WTC11 (cell line): ENCODE measurements around the gene CIZ1. TPM values are rescaled to one million over a fixed set of nuclear protein-coding genes. Genes with fewer than 3 reads are reported as not detected.

ENCODE experiments used
- ATAC-seq: fragments of 200-7000 bp; cut with Tn5 transposase; 2 replicates; pipeline ENCODE4 v1.10.0; 2021; ENCODE audit warnings: mild to moderate bottlenecking, moderate library complexity
- CTCF ChIA-PET: fragments of 300-600 bp; sonication (Branson Sonifier 250); formaldehyde crosslinking; loops from one replicate; lab custom pipeline; 2021; ENCODE audit warnings: antibody characterized with exemption; lab: Charles Lee
- POLR2A ChIA-PET: fragments of 350-600 bp; sonication (Branson Sonifier 250); formaldehyde crosslinking; loops from one replicate; lab custom pipeline; 2021; ENCODE audit warnings: antibody characterized with exemption; lab: Charles Lee
- DNase-seq: peaks from one replicate; pipeline ENCODE4 v3.0.0; 2021; ENCODE audit warnings: low spot score
- H3K27ac Mint-ChIP-seq: 2 replicates; pipeline ENCODE4 v1.8.0; 2021; ENCODE audit warnings: mixed read lengths
- H3K27me3 Mint-ChIP-seq: 2 replicates; pipeline ENCODE4 v1.8.0; 2021; ENCODE audit warnings: low read depth, mild to moderate bottlenecking, moderate library complexity, mixed read lengths
- H3K36me3 Mint-ChIP-seq: 2 replicates; pipeline ENCODE4 v1.8.0; 2021; ENCODE audit warnings: mixed read lengths
- H3K4me1 Mint-ChIP-seq: 2 replicates; pipeline ENCODE4 v1.8.0; 2022; ENCODE audit warnings: mixed read lengths
- H3K4me3 Mint-ChIP-seq: 2 replicates; pipeline ENCODE4 v1.8.0; 2021; ENCODE audit warnings: mild to moderate bottlenecking, moderate library complexity, mixed read lengths
- H3K9me3 Mint-ChIP-seq: 2 replicates; pipeline ENCODE4 v1.8.0; 2021; ENCODE audit warnings: mixed read lengths
- AR ChIP-seq: fragments of 250-450 bp; sonication (Bioruptor Pico); IDR thresholded peaks from 2 replicates; pipeline ENCODE4 v1.9.0; 2021; ENCODE audit warnings: mild to moderate bottlenecking
- ATF1 ChIP-seq: sonication (generic); formaldehyde crosslinking; IDR thresholded peaks from 2 replicates; pipeline ENCODE4 v1.8.1; 2023; ENCODE audit warnings: mild to moderate bottlenecking, moderate library complexity, missing genetic modification reagents
- ATF6 ChIP-seq: sonication (generic); formaldehyde crosslinking; IDR thresholded peaks from 2 replicates; pipeline ENCODE4 v1.8.1; 2023; ENCODE audit warnings: mild to moderate bottlenecking, missing genetic modification reagents
- ESRRA ChIP-seq: sonication (generic); formaldehyde crosslinking; IDR thresholded peaks from 2 replicates; pipeline ENCODE4 v1.8.1; 2022; ENCODE audit warnings: mild to moderate bottlenecking, missing genetic modification reagents, borderline replicate concordance
- GABPB1 ChIP-seq: sonication (generic); formaldehyde crosslinking; IDR thresholded peaks from 2 replicates; pipeline ENCODE4 v1.8.1; 2023; ENCODE audit warnings: mild to moderate bottlenecking, missing genetic modification reagents
- GRHL2 ChIP-seq: fragments of 250-450 bp; sonication (Bioruptor Pico); IDR thresholded peaks from 2 replicates; pipeline ENCODE4 v1.8.0; 2022; ENCODE audit warnings: mild to moderate bottlenecking, moderate library complexity; ENCODE audit not compliant: insufficient replicate concordance, severe bottlenecking
- IRF2 ChIP-seq: sonication (generic); formaldehyde crosslinking; IDR thresholded peaks from 2 replicates; pipeline ENCODE4 v1.8.0; 2022; ENCODE audit warnings: low read depth, missing genetic modification reagents, borderline replicate concordance
- MAX ChIP-seq: sonication (generic); formaldehyde crosslinking; IDR thresholded peaks from 2 replicates; pipeline ENCODE4 v1.8.0; 2022; ENCODE audit warnings: mild to moderate bottlenecking, missing genetic modification reagents
- NFYB ChIP-seq: sonication (generic); formaldehyde crosslinking; conservative IDR thresholded peaks from 2 replicates; pipeline ENCODE4 v1.8.0; 2022; ENCODE audit warnings: low read depth, missing genetic modification reagents
- NR1H2 ChIP-seq: sonication (generic); formaldehyde crosslinking; IDR thresholded peaks from 2 replicates; pipeline ENCODE4 v1.9.0; 2021; ENCODE audit warnings: mild to moderate bottlenecking, moderate library complexity, missing genetic modification reagents
- NR3C1 ChIP-seq: sonication (generic); formaldehyde crosslinking; conservative IDR thresholded peaks from 2 replicates; pipeline ENCODE4 v1.8.1; 2023; ENCODE audit warnings: low read depth, mild to moderate bottlenecking, missing genetic modification reagents
- SOX15 ChIP-seq: fragments of 250-450 bp; sonication (Bioruptor Pico); IDR thresholded peaks from 2 replicates; pipeline ENCODE4 v1.9.0; 2021; ENCODE audit warnings: mild to moderate bottlenecking
- TEAD1 ChIP-seq: sonication (generic); formaldehyde crosslinking; IDR thresholded peaks from 2 replicates; pipeline ENCODE4 v1.8.0; 2022; ENCODE audit warnings: mild to moderate bottlenecking, missing genetic modification reagents
- ZNF263 ChIP-seq: sonication (generic); formaldehyde crosslinking; IDR thresholded peaks from 2 replicates; pipeline ENCODE4 v1.8.1; 2022; ENCODE audit warnings: low read depth, mild to moderate bottlenecking, moderate library complexity, missing genetic modification reagents
- ZNF671 ChIP-seq: fragments of 250-450 bp; sonication (Bioruptor Pico); IDR thresholded peaks from 2 replicates; pipeline ENCODE4 v1.8.0; 2021; ENCODE audit warnings: mild to moderate bottlenecking
- total RNA-seq: library from RNA; stranded (reverse); gene quantifications from 3 replicates; pipeline ENCODE4 v1.2.3, GENCODE V29; 2021
- TF ChIP-seq, protein P1 (sequence below): fragments of 250-450 bp; sonication (Bioruptor Pico); IDR thresholded peaks from 2 replicates; pipeline ENCODE4 v1.9.0; 2021; ENCODE audit warnings: mild to moderate bottlenecking, borderline replicate concordance
- TF ChIP-seq, protein P2 (sequence below): sonication (generic); formaldehyde crosslinking; IDR thresholded peaks from 2 replicates; pipeline ENCODE4 v1.8.1; 2022; ENCODE audit warnings: mild to moderate bottlenecking, moderate library complexity, missing genetic modification reagents
- TF ChIP-seq, protein P3 (sequence below): sonication (generic); formaldehyde crosslinking; IDR thresholded peaks from 2 replicates; pipeline ENCODE4 v1.8.0; 2022; ENCODE audit warnings: mild to moderate bottlenecking, missing genetic modification reagents
- TF ChIP-seq, protein P4 (sequence below): fragments of 200-600 bp; IDR thresholded peaks from 2 replicates; pipeline ENCODE4 v1.8.0; 2022; ENCODE audit warnings: antibody characterized with exemption

CIZ1 gene
- total RNA-seq, 1 experiment from 2014 or later: 90.2 TPM

DNA sequence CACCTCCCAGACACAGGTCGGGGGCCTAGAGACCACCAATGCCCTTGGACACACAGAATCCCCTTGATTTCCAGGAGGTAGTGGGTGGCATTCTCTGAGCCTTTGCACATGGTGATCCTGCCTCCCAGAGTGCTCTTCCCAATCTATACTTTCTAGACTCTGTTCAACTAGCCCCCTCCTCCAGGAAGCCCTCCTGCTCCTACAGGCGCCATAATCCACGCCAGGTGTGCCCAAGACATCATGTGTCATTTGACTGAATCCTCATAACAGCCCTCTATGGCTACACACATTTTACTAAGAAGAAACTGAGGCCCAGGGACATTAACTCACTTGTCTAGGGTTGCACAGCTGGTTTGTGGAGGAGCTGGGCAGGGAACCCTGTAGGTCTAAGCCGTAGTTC, 24.2 kb downstream of the CIZ1 start:
- Mint-ChIP-seq H3K4me3 (no peak overlapping the region), H3K9me3 (no peaks in the 10 kb centered on the region), H3K27ac (no peak overlapping the region), H3K4me1 (no peaks in the 10 kb centered on the region), H3K36me3 (peaks cover 34% of the 10 kb centered on the region), H3K27me3 (no peaks in the 10 kb centered on the region)
- no peak for ATAC-seq
- no peak for DNase-seq
- POLR2A ChIA-PET: no interaction called here
- CTCF ChIA-PET: no interaction called here
- TF ChIP-seq ZNF263 (CRISPR knock-in tag) (no peak), NR3C1 (CRISPR knock-in tag) (no peak), NFYB (CRISPR knock-in tag) (no peak), IRF2 (CRISPR knock-in tag) (no peak), ZNF671 (CRISPR knock-in tag) (no peak), ATF1 (no peak), NR1H2 (no peak), GABPB1 (no peak), TEAD1 (CRISPR knock-in tag) (no peak), ESRRA (CRISPR knock-in tag) (no peak), ATF6 (CRISPR knock-in tag) (no peak)
- TF ChIP-seq, protein P1, sequence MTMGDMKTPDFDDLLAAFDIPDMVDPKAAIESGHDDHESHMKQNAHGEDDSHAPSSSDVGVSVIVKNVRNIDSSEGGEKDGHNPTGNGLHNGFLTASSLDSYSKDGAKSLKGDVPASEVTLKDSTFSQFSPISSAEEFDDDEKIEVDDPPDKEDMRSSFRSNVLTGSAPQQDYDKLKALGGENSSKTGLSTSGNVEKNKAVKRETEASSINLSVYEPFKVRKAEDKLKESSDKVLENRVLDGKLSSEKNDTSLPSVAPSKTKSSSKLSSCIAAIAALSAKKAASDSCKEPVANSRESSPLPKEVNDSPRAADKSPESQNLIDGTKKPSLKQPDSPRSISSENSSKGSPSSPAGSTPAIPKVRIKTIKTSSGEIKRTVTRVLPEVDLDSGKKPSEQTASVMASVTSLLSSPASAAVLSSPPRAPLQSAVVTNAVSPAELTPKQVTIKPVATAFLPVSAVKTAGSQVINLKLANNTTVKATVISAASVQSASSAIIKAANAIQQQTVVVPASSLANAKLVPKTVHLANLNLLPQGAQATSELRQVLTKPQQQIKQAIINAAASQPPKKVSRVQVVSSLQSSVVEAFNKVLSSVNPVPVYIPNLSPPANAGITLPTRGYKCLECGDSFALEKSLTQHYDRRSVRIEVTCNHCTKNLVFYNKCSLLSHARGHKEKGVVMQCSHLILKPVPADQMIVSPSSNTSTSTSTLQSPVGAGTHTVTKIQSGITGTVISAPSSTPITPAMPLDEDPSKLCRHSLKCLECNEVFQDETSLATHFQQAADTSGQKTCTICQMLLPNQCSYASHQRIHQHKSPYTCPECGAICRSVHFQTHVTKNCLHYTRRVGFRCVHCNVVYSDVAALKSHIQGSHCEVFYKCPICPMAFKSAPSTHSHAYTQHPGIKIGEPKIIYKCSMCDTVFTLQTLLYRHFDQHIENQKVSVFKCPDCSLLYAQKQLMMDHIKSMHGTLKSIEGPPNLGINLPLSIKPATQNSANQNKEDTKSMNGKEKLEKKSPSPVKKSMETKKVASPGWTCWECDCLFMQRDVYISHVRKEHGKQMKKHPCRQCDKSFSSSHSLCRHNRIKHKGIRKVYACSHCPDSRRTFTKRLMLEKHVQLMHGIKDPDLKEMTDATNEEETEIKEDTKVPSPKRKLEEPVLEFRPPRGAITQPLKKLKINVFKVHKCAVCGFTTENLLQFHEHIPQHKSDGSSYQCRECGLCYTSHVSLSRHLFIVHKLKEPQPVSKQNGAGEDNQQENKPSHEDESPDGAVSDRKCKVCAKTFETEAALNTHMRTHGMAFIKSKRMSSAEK (CRISPR knock-in tag): no peak
- TF ChIP-seq, protein P2, sequence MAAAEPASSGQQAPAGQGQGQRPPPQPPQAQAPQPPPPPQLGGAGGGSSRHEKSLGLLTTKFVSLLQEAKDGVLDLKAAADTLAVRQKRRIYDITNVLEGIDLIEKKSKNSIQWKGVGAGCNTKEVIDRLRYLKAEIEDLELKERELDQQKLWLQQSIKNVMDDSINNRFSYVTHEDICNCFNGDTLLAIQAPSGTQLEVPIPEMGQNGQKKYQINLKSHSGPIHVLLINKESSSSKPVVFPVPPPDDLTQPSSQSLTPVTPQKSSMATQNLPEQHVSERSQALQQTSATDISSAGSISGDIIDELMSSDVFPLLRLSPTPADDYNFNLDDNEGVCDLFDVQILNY (CRISPR knock-in tag): no peak

GRCh38 chr9:128166169-128166568, 25.2 kb downstream of the CIZ1 start:
- ChIA-PET CTCF (no interaction called here), POLR2A (no interaction called here)
- no peak overlapping the region for H3K4me3 Mint-ChIP-seq
- no peak for DNase-seq
- no peak overlapping the region for H3K27ac Mint-ChIP-seq
- H3K9me3 Mint-ChIP-seq: no peaks in the 10 kb centered on the region
- peaks cover 34% of the 10 kb centered on the region for H3K36me3 Mint-ChIP-seq
- ATAC-seq: no peak
- no peaks in the 10 kb centered on the region for H3K27me3 Mint-ChIP-seq
- peaks cover 1% of the 10 kb centered on the region for H3K4me1 Mint-ChIP-seq
- TF ChIP-seq MAX: no peak
- TF ChIP-seq, protein P3, sequence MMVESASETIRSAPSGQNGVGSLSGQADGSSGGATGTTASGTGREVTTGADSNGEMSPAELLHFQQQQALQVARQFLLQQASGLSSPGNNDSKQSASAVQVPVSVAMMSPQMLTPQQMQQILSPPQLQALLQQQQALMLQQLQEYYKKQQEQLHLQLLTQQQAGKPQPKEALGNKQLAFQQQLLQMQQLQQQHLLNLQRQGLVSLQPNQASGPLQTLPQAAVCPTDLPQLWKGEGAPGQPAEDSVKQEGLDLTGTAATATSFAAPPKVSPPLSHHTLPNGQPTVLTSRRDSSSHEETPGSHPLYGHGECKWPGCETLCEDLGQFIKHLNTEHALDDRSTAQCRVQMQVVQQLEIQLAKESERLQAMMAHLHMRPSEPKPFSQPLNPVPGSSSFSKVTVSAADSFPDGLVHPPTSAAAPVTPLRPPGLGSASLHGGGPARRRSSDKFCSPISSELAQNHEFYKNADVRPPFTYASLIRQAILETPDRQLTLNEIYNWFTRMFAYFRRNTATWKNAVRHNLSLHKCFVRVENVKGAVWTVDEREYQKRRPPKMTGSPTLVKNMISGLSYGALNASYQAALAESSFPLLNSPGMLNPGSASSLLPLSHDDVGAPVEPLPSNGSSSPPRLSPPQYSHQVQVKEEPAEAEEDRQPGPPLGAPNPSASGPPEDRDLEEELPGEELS (CRISPR knock-in tag): no peak
- no peak for TF ChIP-seq AR (CRISPR knock-in tag)
- no peak for TF ChIP-seq GRHL2
- TF ChIP-seq, protein P2 (CRISPR knock-in tag): no peak
- no peak for TF ChIP-seq SOX15 (CRISPR knock-in tag)
- TF ChIP-seq, protein P4, sequence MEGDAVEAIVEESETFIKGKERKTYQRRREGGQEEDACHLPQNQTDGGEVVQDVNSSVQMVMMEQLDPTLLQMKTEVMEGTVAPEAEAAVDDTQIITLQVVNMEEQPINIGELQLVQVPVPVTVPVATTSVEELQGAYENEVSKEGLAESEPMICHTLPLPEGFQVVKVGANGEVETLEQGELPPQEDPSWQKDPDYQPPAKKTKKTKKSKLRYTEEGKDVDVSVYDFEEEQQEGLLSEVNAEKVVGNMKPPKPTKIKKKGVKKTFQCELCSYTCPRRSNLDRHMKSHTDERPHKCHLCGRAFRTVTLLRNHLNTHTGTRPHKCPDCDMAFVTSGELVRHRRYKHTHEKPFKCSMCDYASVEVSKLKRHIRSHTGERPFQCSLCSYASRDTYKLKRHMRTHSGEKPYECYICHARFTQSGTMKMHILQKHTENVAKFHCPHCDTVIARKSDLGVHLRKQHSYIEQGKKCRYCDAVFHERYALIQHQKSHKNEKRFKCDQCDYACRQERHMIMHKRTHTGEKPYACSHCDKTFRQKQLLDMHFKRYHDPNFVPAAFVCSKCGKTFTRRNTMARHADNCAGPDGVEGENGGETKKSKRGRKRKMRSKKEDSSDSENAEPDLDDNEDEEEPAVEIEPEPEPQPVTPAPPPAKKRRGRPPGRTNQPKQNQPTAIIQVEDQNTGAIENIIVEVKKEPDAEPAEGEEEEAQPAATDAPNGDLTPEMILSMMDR: no peak
